ENCODE results near the gene CRIP2. TPM values are rescaled to one million over a fixed set of nuclear protein-coding genes. Genes with fewer than 3 reads are reported as not detected.

Gene CRIP2
- total and polyA plus RNA-seq, 8 donors = 143 to 229 (median 181) TPM

GRCh38 chr14:105442125-105442524 is 32.5 kb upstream of the CRIP2 start:
- H3K27me3 ChIP-seq = no peaks in the 10 kb centered on the region
- no peaks in the 10 kb centered on the region for H3K4me1 ChIP-seq
- peaks cover 0 to 47% of the 10 kb centered on the region in 2 donors for H3K36me3 ChIP-seq
- peak in 1 of 4 donors; percentile 50 for DNase-seq
- no peak for ATAC-seq
- H3K4me3 ChIP-seq = no peak overlapping the region
- H3K9me3 ChIP-seq = no peaks in the 10 kb centered on the region
- TF ChIP-seq, protein P1, sequence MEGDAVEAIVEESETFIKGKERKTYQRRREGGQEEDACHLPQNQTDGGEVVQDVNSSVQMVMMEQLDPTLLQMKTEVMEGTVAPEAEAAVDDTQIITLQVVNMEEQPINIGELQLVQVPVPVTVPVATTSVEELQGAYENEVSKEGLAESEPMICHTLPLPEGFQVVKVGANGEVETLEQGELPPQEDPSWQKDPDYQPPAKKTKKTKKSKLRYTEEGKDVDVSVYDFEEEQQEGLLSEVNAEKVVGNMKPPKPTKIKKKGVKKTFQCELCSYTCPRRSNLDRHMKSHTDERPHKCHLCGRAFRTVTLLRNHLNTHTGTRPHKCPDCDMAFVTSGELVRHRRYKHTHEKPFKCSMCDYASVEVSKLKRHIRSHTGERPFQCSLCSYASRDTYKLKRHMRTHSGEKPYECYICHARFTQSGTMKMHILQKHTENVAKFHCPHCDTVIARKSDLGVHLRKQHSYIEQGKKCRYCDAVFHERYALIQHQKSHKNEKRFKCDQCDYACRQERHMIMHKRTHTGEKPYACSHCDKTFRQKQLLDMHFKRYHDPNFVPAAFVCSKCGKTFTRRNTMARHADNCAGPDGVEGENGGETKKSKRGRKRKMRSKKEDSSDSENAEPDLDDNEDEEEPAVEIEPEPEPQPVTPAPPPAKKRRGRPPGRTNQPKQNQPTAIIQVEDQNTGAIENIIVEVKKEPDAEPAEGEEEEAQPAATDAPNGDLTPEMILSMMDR (IDR thresholded peaks at IDR 0.05) = no peak
- H3K27ac ChIP-seq = no peak overlapping the region
- intact Hi-C loops (cut with DNase I) = no loop called here

- intact Hi-C loops (cut with DNase I) = no loop called here
- ATAC-seq (no peak), DNase-seq (peak in 1 of 4 donors; percentile 58)
- Histone ChIP-seq H3K4me3 (no peak overlapping the region), H3K9me3 (no peaks in the 10 kb centered on the region), H3K4me1 (no peaks in the 10 kb centered on the region), H3K27ac (no peak overlapping the region), H3K27me3 (no peaks in the 10 kb centered on the region), H3K36me3 (peaks cover 0 to 47% of the 10 kb centered on the region in 2 donors)
- TF ChIP-seq, protein P1 (IDR thresholded peaks at IDR 0.05) = no peak
These were observed 31.8 kb upstream of the CRIP2 start for GRCh38 chr14:105442834-105443233.

- ATAC-seq (no peak), DNase-seq (peak in 1 of 4 donors; percentile 72)
- Histone ChIP-seq H3K27ac (no peak overlapping the region), H3K36me3 (peaks cover 0 to 39% of the 10 kb centered on the region in 2 donors), H3K4me3 (no peak overlapping the region), H3K4me1 (peaks cover 4 to 8% of the 10 kb centered on the region in 2 donors), H3K27me3 (no peaks in the 10 kb centered on the region), H3K9me3 (no peaks in the 10 kb centered on the region)
- intact Hi-C loops (cut with DNase I) = no loop called here
- TF ChIP-seq, protein P1 (IDR thresholded peaks at IDR 0.05) = no peak
These were observed 29.8 kb upstream of the CRIP2 start for GRCh38 chr14:105444859-105445258.

DNA sequence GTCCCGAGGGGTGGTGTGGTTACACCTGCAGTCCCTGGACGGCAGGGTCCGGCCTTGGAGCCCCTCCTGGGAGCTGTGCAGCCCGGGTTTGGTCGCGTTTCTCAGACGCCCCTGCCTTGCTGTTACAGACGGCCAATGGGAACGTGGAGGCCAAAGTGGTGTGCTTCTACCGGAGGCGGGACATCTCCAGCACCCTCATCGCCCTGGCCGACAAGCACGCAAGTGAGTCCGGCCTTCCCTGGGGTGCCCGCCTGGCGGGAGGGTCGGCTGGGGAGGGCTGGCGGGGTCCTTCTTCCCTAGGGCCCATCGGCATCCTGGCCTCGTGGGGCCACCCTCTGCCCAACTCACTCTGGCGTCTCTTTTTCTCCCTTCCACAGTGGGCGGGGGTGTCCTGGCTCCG is 29.3 kb upstream of the CRIP2 start:
- intact Hi-C loops (cut with DNase I) = no loop called here
- ATAC-seq = no peak
- TF ChIP-seq, protein P1 (IDR thresholded peaks at IDR 0.05) = no peak
- Histone ChIP-seq H3K36me3 (peaks cover 0 to 40% of the 10 kb centered on the region in 2 donors), H3K4me1 (peaks cover 4 to 8% of the 10 kb centered on the region in 2 donors), H3K4me3 (no peak overlapping the region), H3K9me3 (no peaks in the 10 kb centered on the region), H3K27ac (no peak overlapping the region), H3K27me3 (no peaks in the 10 kb centered on the region)
- DNase-seq = peak in 1 of 4 donors; percentile 78

GRCh38 chr14:105445901-105446845 is 28.4 kb upstream of the CRIP2 start:
- ATAC-seq (no peak), DNase-seq (no peak)
- H3K27ac ChIP-seq = no peak overlapping the region
- H3K27me3 ChIP-seq = no peaks in the 10 kb centered on the region
- intact Hi-C loops (cut with DNase I) = no loop called here
- H3K9me3 ChIP-seq = no peaks in the 10 kb centered on the region
- H3K4me3 ChIP-seq = no peak overlapping the region
- H3K4me1 ChIP-seq = peaks cover 4 to 8% of the 10 kb centered on the region in 2 donors
- TF ChIP-seq, protein P1 (IDR thresholded peaks at IDR 0.05) = no peak
- peaks cover 0 to 41% of the 10 kb centered on the region in 2 donors for H3K36me3 ChIP-seq

All from left lung (tissue), 10 donors.